ENCODE measurements around the gene HMGXB4. TPM values are rescaled to one million over a fixed set of nuclear protein-coding genes. Genes with fewer than 3 reads are reported as not detected.

The HMGXB4 gene
- total and polyA plus RNA-seq, 2 of the 4 experiments (the other 2 are of a cell fraction) = 11.8 to 18.5 TPM

DNA sequence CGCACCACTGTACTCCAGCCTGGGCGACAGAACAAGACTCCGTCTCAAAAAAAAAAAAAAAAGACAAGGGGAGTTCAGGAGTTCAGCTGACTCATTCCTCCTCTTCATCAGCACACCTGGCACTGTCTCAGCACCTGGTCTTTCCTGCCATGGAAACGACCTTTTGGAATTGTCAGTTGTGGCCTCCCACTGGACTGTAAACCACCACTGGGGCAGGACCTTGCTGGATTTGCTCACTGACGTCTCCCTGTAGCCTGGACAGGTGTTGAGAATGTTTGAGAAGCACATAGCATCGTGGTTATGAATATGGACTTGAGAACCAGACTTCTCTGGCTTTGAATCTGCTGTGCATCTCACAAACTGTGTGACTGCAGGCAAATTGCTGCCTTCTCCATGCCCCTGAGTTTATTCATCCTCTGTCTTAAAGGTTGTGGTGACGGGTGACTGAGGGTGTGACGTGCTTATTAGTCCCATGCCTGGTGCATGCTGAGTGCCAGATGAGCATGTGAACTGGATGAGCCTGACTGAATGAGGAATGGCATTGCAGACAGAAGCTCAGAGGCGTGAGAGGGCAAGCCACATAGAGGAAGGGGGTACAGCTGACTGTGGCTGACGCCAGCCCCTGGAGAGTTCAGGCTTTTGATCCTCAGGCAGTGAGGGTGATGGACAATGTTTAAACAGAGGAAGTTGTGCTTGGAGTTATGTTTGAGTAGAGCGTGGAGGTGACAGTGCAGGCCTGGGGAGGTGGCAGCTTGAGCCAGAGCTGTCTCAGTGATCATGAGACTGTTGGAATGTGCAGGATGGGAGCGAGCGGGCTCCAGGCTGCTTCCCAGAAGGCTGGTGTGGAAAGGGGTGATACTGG is 55.1 kb downstream of the HMGXB4 start:
- peak overlapping the region; percentile 36; the same call in 1 of the 2 replicates for H3K23ac ChIP-seq (ENCODE audit: low read depth, low read length)
- dilution Hi-C loops (cut with HindIII; ENCODE audit: low sequenced_read_pairs, unreplicated experiment) = no loop called here
- H4K20me1 ChIP-seq (ENCODE audit: insufficient read depth, low read length) = peaks cover 70% of the 10 kb centered on the region
- H3K9me3 ChIP-seq (ENCODE audit: control insufficient read depth, insufficient read depth, low read length) = no peaks in the 10 kb centered on the region
- H4K91ac ChIP-seq (ENCODE audit: insufficient read depth, low read depth, low read length) = peak overlapping the region; percentile 22; the same call in 1 of the 2 replicates
- H3K4me3 ChIP-seq (ENCODE audit: insufficient read depth, low read depth, low read length) = no peak overlapping the region
- DNase-seq (peak; percentile 82), ATAC-seq (ENCODE audit: low read depth) (peak; percentile 51)
- peak overlapping the region; percentile 44 for H2AK9ac ChIP-seq (replicated peaks; ENCODE audit: low read depth, low read length, poor library complexity)
- peaks cover 24 to 89% of the 10 kb centered on the region in 2 experiments for H3K79me1 ChIP-seq (ENCODE audit: low read depth in 1 of 2, low read length in 2 of 2)
- peaks cover 33% of the 10 kb centered on the region for H3K9me1 ChIP-seq (ENCODE audit: insufficient read depth, low read length)
- no peak overlapping the region for H3K9ac ChIP-seq (ENCODE audit: low read depth, low read length)
- H2AFZ ChIP-seq (replicated peaks; ENCODE audit: low read length, poor library complexity) = peak overlapping the region; percentile 13
- ChIA-PET CTCF (no interaction called here), POLR2A (ENCODE audit: unreplicated experiment) (no interaction called here)
- peaks cover 1% of the 10 kb centered on the region; the same call in 1 of the 2 replicates for H3K36me3 ChIP-seq (ENCODE audit: control insufficient read depth, insufficient read depth, low read length)
- in situ Hi-C loops (cut with MboI; ENCODE audit: low sequenced_read_pairs) = loop anchor here (25.0 kb wide), 1 partner anchor 1200 kb away; the partner anchor contains the start of gene FOXRED2
- peaks cover 18% of the 10 kb centered on the region for H3K4me1 ChIP-seq (ENCODE audit: control insufficient read depth, insufficient read depth, low read length)
- H3K27me3 ChIP-seq (ENCODE audit: control insufficient read depth, insufficient read depth, low read length) = no peaks in the 10 kb centered on the region
- peak overlapping the region; percentile 66; the same call in 1 of the 2 replicates for H2BK120ac ChIP-seq (ENCODE audit: low read depth, low read length)
- intact Hi-C loops (cut with micrococcal nuclease) = no loop called here
- no peak overlapping the region for H3K56ac ChIP-seq (ENCODE audit: extremely low read depth, insufficient read depth, low read length)
- H2BK20ac ChIP-seq (ENCODE audit: low read depth, low read length) = peak overlapping the region; percentile 8; the same call in 1 of the 2 replicates
- peak overlapping the region; percentile 79 for H2BK5ac ChIP-seq (ENCODE audit: low read depth, low read length, poor library complexity, severe bottlenecking)
- H3K27ac ChIP-seq (ENCODE audit: insufficient read depth, low read length) = no peak overlapping the region; the same call in 1 of the 2 replicates
- H4K8ac ChIP-seq (ENCODE audit: low read depth in 2 of 2, low read length in 2 of 2) = peak overlapping the region in 1 of 2 experiments; percentile 36; a peak in 1 of 4 replicates
- H2AK5ac ChIP-seq (ENCODE audit: low read depth, low read length) = peak overlapping the region; percentile 85
- peak overlapping the region; percentile 10 for H3K4ac ChIP-seq (ENCODE audit: low read depth, low read length)
- H3K18ac ChIP-seq (ENCODE audit: low read depth, low read length) = no peak overlapping the region
- TF ChIP-seq FOS (IDR thresholded peaks at IDR 0.05; ENCODE audit: low read depth, low read length) = 0 out of 2 replicates have a peak, but pooled peaks have one; percentile 8
- no peak for TF ChIP-seq SMC3 (IDR thresholded peaks at IDR 0.05; ENCODE audit: low read depth, low read length)
- peak; percentile 81 for TF ChIP-seq BHLHE40 (IDR thresholded peaks at IDR 0.05; ENCODE audit: low read depth, low read length)
- H2BK15ac ChIP-seq (ENCODE audit: low read depth, low read length) = peak overlapping the region; percentile 16; the same call in 1 of the 3 replicates
- no peak overlapping the region for H3K4me2 ChIP-seq (ENCODE audit: low read depth, low read length)
- BruUV-seq (replicated peaks) = no TSS peak
- peak overlapping the region; percentile 54 for H3K14ac ChIP-seq (replicated peaks; ENCODE audit: low read depth, low read length)
- 74% methylated on average over 6 of the region's 13 CpGs; no CpG with 5 or more reads in 1 of the 2 experiments for WGBS, 2 experiments (ENCODE audit: extremely low coverage in 2 of 2, insufficient read length in 1 of 2)
- H4K5ac ChIP-seq (ENCODE audit: low read depth, low read length) = no peak overlapping the region

Measured in IMR-90 (cell line).